K562 (cell line): Measurements from ENCODE around the gene CLEC3A. TPM values are rescaled to one million over a fixed set of nuclear protein-coding genes. Genes with fewer than 3 reads are reported as not detected.

Experiments used
- ATAC-seq: fragments of 200-7000 bp; cut with Tn5 transposase; 3 replicates; pipeline ENCODE4 v1.9.1; 2020; ENCODE audit warnings: moderate library complexity
- BruUV-seq: library from RNA; stranded (reverse); fragments of 400-500 nt; replicated peaks from 2 replicates; lab custom pipeline; 2021; lab: Mats Ljungman, UMichigan
- CTCF ChIA-PET: fragments of 300-600 bp; formaldehyde crosslinking; extraction: SDS; loops from one replicate; lab custom pipeline; 2021; ENCODE audit warnings: low intra/inter-chr PET ratio; lab: Yijun Ruan, JAX
- POLR2A ChIA-PET: fragments of 300-600, 350-650 bp; sonication (Branson Sonifier 250); formaldehyde crosslinking; extraction: SDS; loops from one replicate; lab custom pipeline; 2021; ENCODE audit warnings: antibody characterized with exemption, inconsistent platforms; lab: Yijun Ruan, JAX
- DNase-seq, 4 experiments: peaks; one replicate each; pipeline versions ENCODE4 v3.0.0 to v3.0.0-alpha.2; 2011 to 2018; ENCODE audit warnings: low spot score in 3 of 4, mixed read lengths in 3 of 4; ENCODE audit errors: extremely low read depth in 1 of 4
- FAIRE-seq: peaks from 2 replicates; lab custom pipeline; 2011; peaks lifted over from hg19 to GRCh38; lab: Jason Lieb, UNC
- H2AFZ ChIP-seq: 2 replicates; pipeline ENCODE4 v1.6.0; 2011; ENCODE audit warnings: low read depth, low read length, control low read depth, inconsistent platforms
- H3K27ac ChIP-seq: fragments of 200-600 bp; 3 replicates; pipeline ENCODE4 v1.8.0; 2011; ENCODE audit warnings: low read depth, mild to moderate bottlenecking, control low read depth, inconsistent platforms, low read length, moderate library complexity, mixed read lengths; ENCODE audit errors: extremely low read depth
- H3K27me3 ChIP-seq, 2 experiments: fragments of 300-600 bp in 1 of 2; 2 replicates in 1 of 2; 3 replicates in 1 of 2; pipeline versions ENCODE4 v1.6.0 to v1.8.0; 2011; ENCODE audit warnings: inconsistent platforms in 2 of 2, low read length in 2 of 2, mild to moderate bottlenecking in 1 of 2, mixed read lengths in 1 of 2, moderate library complexity in 1 of 2; ENCODE audit not compliant: control insufficient read depth in 2 of 2, insufficient read depth in 2 of 2
- H3K36me3 ChIP-seq: fragments of 300-600 bp; 3 replicates; pipeline ENCODE4 v1.8.0; 2011; ENCODE audit warnings: mild to moderate bottlenecking, low read length, inconsistent platforms; ENCODE audit not compliant: control insufficient read depth, insufficient read depth
- H3K4me1 ChIP-seq, 2 experiments: fragments of 200-600 bp in 1 of 2; replicated peaks in 1 of 2; 2 replicates in 1 of 2; 3 replicates in 1 of 2; pipeline versions ENCODE4 v1.5.1 to v1.8.0; 2011; ENCODE audit warnings: inconsistent platforms in 2 of 2, low read length in 2 of 2, mild to moderate bottlenecking in 1 of 2, mixed read lengths in 1 of 2, moderate library complexity in 1 of 2; ENCODE audit not compliant: control insufficient read depth in 2 of 2, insufficient read depth in 2 of 2
- H3K4me2 ChIP-seq: 2 replicates; pipeline ENCODE4 v1.6.1; 2011; ENCODE audit warnings: low read length, control low read depth, inconsistent platforms, mixed read lengths; ENCODE audit not compliant: insufficient read depth
- H3K4me3 ChIP-seq: fragments of 200-600 bp; sonication (generic), shearing (Covaris generic); 2 replicates; pipeline ENCODE4 v1.5.1; 2016; ENCODE audit warnings: control low read depth, inconsistent platforms
- H3K79me2 ChIP-seq: fragments of 200-600 bp; 3 replicates; pipeline ENCODE4 v1.8.0; 2011; ENCODE audit warnings: low read length, inconsistent platforms; ENCODE audit not compliant: control insufficient read depth, insufficient read depth
- H3K9ac ChIP-seq, 2 experiments: 2 replicates each; pipeline versions ENCODE4 v1.6.0 to v1.6.1; 2011; ENCODE audit warnings: low read depth in 2 of 2, low read length in 2 of 2, control low read depth in 1 of 2, inconsistent platforms in 1 of 2, mild to moderate bottlenecking in 1 of 2, mixed read lengths in 1 of 2; ENCODE audit not compliant: insufficient read depth in 1 of 2
- H3K9me1 ChIP-seq: one replicate; pipeline ENCODE4 v1.6.0; 2011; ENCODE audit warnings: inconsistent platforms, mild to moderate bottlenecking, low read length, moderate library complexity; ENCODE audit not compliant: control insufficient read depth, insufficient read depth
- H3K9me3 ChIP-seq: replicated peaks from 2 replicates; pipeline ENCODE4 v1.5.1; 2011; ENCODE audit warnings: low read depth, low read length, inconsistent platforms; ENCODE audit not compliant: control insufficient read depth, insufficient read depth
- H4K20me1 ChIP-seq: replicated peaks from 2 replicates; pipeline ENCODE4 v1.6.1; 2011; ENCODE audit warnings: low read length, inconsistent platforms, mixed read lengths; ENCODE audit not compliant: control insufficient read depth, insufficient read depth
- SAFB ChIP-seq: fragments of 200-400 bp; formaldehyde crosslinking; IDR thresholded peaks from 2 replicates; pipeline ENCODE4 v1.6.1; 2017; ENCODE audit warnings: low read depth, low read length, borderline replicate concordance
- TFE3 ChIP-seq: fragments of 450-650 bp; formaldehyde crosslinking; IDR thresholded peaks from 2 replicates; pipeline ENCODE4 v1.4.0; 2020; ENCODE audit warnings: mild to moderate bottlenecking, mixed read lengths
- WGBS: fragments of 100-300 bp; shearing (Covaris generic); methylation state at CpG from one replicate; pipeline ENCODE4 v1.1.6; 2016; ENCODE audit warnings: low coverage, mixed read lengths; ENCODE audit not compliant: insufficient coverage; ENCODE audit errors: missing lambda C conversion rate; 5-methylcytosine and 5-hydroxymethylcytosine counted together
- in situ Hi-C: fragments of 300-500 bp; cut with MboI; formaldehyde crosslinking; loops from 4 replicates; pipeline ENCODE4 v1.15.0; 2018; ENCODE audit warnings: inconsistent platforms, mixed read lengths
- intact Hi-C: fragments of 100-400 bp; cut with micrococcal nuclease; formaldehyde crosslinking; loops from 2 replicates; pipeline ENCODE4 v1.14.2; 2022
- polyA plus RNA-seq, 8 experiments: library from polyadenylated mRNA; depleted of rRNA in 4 of 8; stranded (reverse) in 5 of 8; unstranded in 3 of 8; fragments of >200 nt; fragmentation: Nextera tagmentation in 2 of 8; fragmentation: Illumina TruSeq in 1 of 8; extraction: Ambion mirVana in 2 of 8; extraction: Trizol in 1 of 8; gene quantifications; 2 replicates each; pipeline versions ENCODE4 v1.2.1 to v1.2.3, GENCODE V29; 2011 to 2014; ENCODE audit warnings: inconsistent platforms in 1 of 8, missing spikeins in 1 of 8
- total RNA-seq, 7 experiments: library from RNA; depleted of rRNA in 6 of 7; stranded (reverse); fragments of >200 nt in 6 of 7; fragmentation: Illumina TruSeq in 2 of 7; extraction: Trizol in 2 of 7; gene quantifications; 2 replicates each; pipeline versions ENCODE4 v1.2.1 to v1.2.3, GENCODE V29; 2011 to 2021; ENCODE audit warnings: low replicate concordance in 1 of 7

The CLEC3A gene
- total and polyA plus RNA-seq, 9 of the 15 experiments (the other 6 are each of a cell fraction or from before 2014, with no cell fraction given), result not detected

- in situ Hi-C loops, result no loop called here
- ATAC-seq (no peak), FAIRE-seq (no peak)
- Histone ChIP-seq H3K4me2 (no peak overlapping the region), H2AFZ (no peak overlapping the region), H3K36me3 (no peaks in the 10 kb centered on the region), H3K9me3 (no peaks in the 10 kb centered on the region)
- no peak for TF ChIP-seq SAFB
- TF ChIP-seq TFE3 (CRISPR knock-in tag), result peak; percentile 11
- TF ChIP-seq, all 486 proteins: peak for 1
- H4K20me1 ChIP-seq, result no peaks in the 10 kb centered on the region
- ChIA-PET POLR2A (interaction anchor here (0.6 kb wide), 1 partner anchor 18 kb away, joined by 3 read pairs; the partner anchor contains the start of gene WWOX), CTCF (no interaction called here)
- intact Hi-C loops, result no loop called here
- no peak overlapping the region for H3K4me3 ChIP-seq
- H3K27ac ChIP-seq, result no peak overlapping the region
- no peak overlapping the region for H3K9ac ChIP-seq
- H3K79me2 ChIP-seq, result no peaks in the 10 kb centered on the region
- H3K27me3 ChIP-seq, result peaks cover 2 to 9% of the 10 kb centered on the region in 2 experiments; a peak in 4 of 5 replicates
- no peak for DNase-seq
- H3K9me1 ChIP-seq, result no peaks in the 10 kb centered on the region
- no TSS peak for BruUV-seq
- H3K4me1 ChIP-seq, result no peaks in the 10 kb centered on the region
- 7% methylated on average over 4 of the region's 4 CpGs for WGBS
Observed at GRCh38 chr16:78081341-78081740, 59.0 kb downstream of the CLEC3A start.

Other genes starting within 250 kb of the CLEC3A start
- gene VAT1L, start 234.0 kb upstream of the CLEC3A start, total RNA-seq (2014; rRNA removed), result not detected in 2 replicates
- gene VAT1L, start 234.0 kb upstream of the CLEC3A start, total RNA-seq (2014; rRNA removed; fragmentation: Illumina TruSeq; extraction: Trizol), result not detected in 2 replicates
- not detected in 2 replicates for gene VAT1L, start 234.0 kb upstream of the CLEC3A start, total RNA-seq (2015; rRNA removed; fragmentation: Illumina TruSeq; extraction: Trizol)
- gene VAT1L, start 234.0 kb upstream of the CLEC3A start, total RNA-seq (2021), result 0.20 TPM in 1 of 2 replicates, not detected in the other
- gene VAT1L, start 234.0 kb upstream of the CLEC3A start, polyA plus RNA-seq (2011; rRNA removed), result 0.01 TPM in 1 of 2 replicates, not detected in the other
- gene VAT1L, start 234.0 kb upstream of the CLEC3A start, polyA plus RNA-seq (2014; fragmentation: Illumina TruSeq; extraction: Trizol), result not detected in 2 replicates
- not detected for gene VAT1L, start 234.0 kb upstream of the CLEC3A start, polyA plus RNA-seq (2014; fragmentation: Nextera tagmentation; extraction: Ambion mirVana)
- gene VAT1L, start 234.0 kb upstream of the CLEC3A start, polyA plus RNA-seq (2014; rRNA removed), result not detected in 2 replicates
- 17.3 and 22.7 TPM in 2 replicates for gene WWOX, start 77.1 kb downstream of the CLEC3A start, total RNA-seq (2014; rRNA removed)
- gene WWOX, start 77.1 kb downstream of the CLEC3A start, total RNA-seq (2014; rRNA removed; fragmentation: Illumina TruSeq; extraction: Trizol), result 8.1 and 11.8 TPM in 2 replicates
- gene WWOX, start 77.1 kb downstream of the CLEC3A start, total RNA-seq (2015; rRNA removed; fragmentation: Illumina TruSeq; extraction: Trizol), result 15.0 and 18.6 TPM in 2 replicates
- gene WWOX, start 77.1 kb downstream of the CLEC3A start, total RNA-seq (2021), result 10.3 and 10.8 TPM in 2 replicates
- gene WWOX, start 77.1 kb downstream of the CLEC3A start, polyA plus RNA-seq (2011; rRNA removed), result 6.5 and 6.6 TPM in 2 replicates
- 6.0 and 12.8 TPM in 2 replicates for gene WWOX, start 77.1 kb downstream of the CLEC3A start, polyA plus RNA-seq (2014; fragmentation: Illumina TruSeq; extraction: Trizol)
- 1 to 10 TPM; 1.6 to 1.7 TPM for gene WWOX, start 77.1 kb downstream of the CLEC3A start, polyA plus RNA-seq (2014; fragmentation: Nextera tagmentation; extraction: Ambion mirVana)
- 9.4 and 10.8 TPM in 2 replicates for gene WWOX, start 77.1 kb downstream of the CLEC3A start, polyA plus RNA-seq (2014; rRNA removed)